HT-29 (cell line): ENCODE data around the gene MTG1. TPM values are rescaled to one million over a fixed set of nuclear protein-coding genes. Genes with fewer than 3 reads are reported as not detected.
"Not testable (repeated sequence)": the region's sequence is repeated elsewhere in the genome, so short reads cannot be mapped to it uniquely, and the experiment has no call there.

Experiments used
- DNase-seq: peaks from one replicate; pipeline ENCODE4 v3.0.0-alpha.2; 2015; ENCODE audit warnings: low spot score
- total RNA-seq: library from RNA; depleted of rRNA; stranded (reverse); fragments of >200 nt; shearing (Covaris generic); gene quantifications from 2 replicates; pipeline ENCODE4 v1.2.3, GENCODE V29; 2014

The MTG1 gene
- total RNA-seq, 1 experiment from 2014 or later: 56.9 TPM

- no peak for DNase-seq
Measured at GRCh38 chr10:133358925-133359310, 35.0 kb upstream of the MTG1 start.

GRCh38 chr10:133359554-133359971 lies 34.4 kb upstream of the MTG1 start:
- peak; percentile 81 for DNase-seq

- DNase-seq: peak; percentile 36
Measured at GRCh38 chr10:133359972-133360610, 33.9 kb upstream of the MTG1 start.

GRCh38 chr10:133361227-133361626 lies 32.7 kb upstream of the MTG1 start:
- DNase-seq: no peak

GRCh38 chr10:133361773-133362441 lies 32.0 kb upstream of the MTG1 start:
- DNase-seq: no peak

- DNase-seq: no peak
Measured at GRCh38 chr10:133362846-133363245, 31.1 kb upstream of the MTG1 start.

- DNase-seq: no peak
Measured at GRCh38 chr10:133364645-133365431, 29.1 kb upstream of the MTG1 start.

GRCh38 chr10:133365461-133366129 lies 28.4 kb upstream of the MTG1 start:
- no peak for DNase-seq

GRCh38 chr10:133366130-133366478 lies 27.9 kb upstream of the MTG1 start:
- no peak for DNase-seq

GRCh38 chr10:133366751-133367150 lies 27.2 kb upstream of the MTG1 start:
- no peak for DNase-seq

- DNase-seq: not testable (repeated sequence)
Measured at GRCh38 chr10:133367461-133367860, 26.5 kb upstream of the MTG1 start.

GRCh38 chr10:133368153-133368552 lies 25.8 kb upstream of the MTG1 start:
- DNase-seq: no peak

- DNase-seq: no peak
Measured at GRCh38 chr10:133370030-133370786, 23.7 kb upstream of the MTG1 start.

GRCh38 chr10:133372507-133372906 lies 21.4 kb upstream of the MTG1 start:
- DNase-seq: no peak

- peak; percentile 96 for DNase-seq
Measured at GRCh38 chr10:133373174-133374090, 20.5 kb upstream of the MTG1 start, which contains the start of gene ECHS1. ECHS1 (minus strand) TSS chr10:133373354; CDS start chr10:133373333, 21 bp downstream.

- no peak for DNase-seq
Measured at GRCh38 chr10:133375357-133376115, 18.4 kb upstream of the MTG1 start.

GRCh38 chr10:133376183-133376582 lies 17.8 kb upstream of the MTG1 start:
- not testable (repeated sequence) for DNase-seq

- no peak for DNase-seq
Measured at GRCh38 chr10:133377025-133377817, 16.7 kb upstream of the MTG1 start.
